Prostate gland (tissue), 2 donors: ENCODE data around the gene PLEKHM2.

Experiments used
- POLR2A ChIP-seq: fragments of 450-650 bp; IDR thresholded peaks from one replicate; pipeline ENCODE4 v1.6.1; 2016; ENCODE audit warnings: antibody characterized with exemption, mild to moderate bottlenecking
- POLR2AphosphoS5 ChIP-seq: sonication (generic); formaldehyde crosslinking; IDR thresholded peaks from one replicate; pipeline ENCODE4 v1.6.1; 2017; ENCODE audit warnings: antibody characterized with exemption
- TF ChIP-seq, protein P1 (sequence below), 4 experiments: fragments of 200-600 bp in 2 of 4; fragments of 450-650 bp in 2 of 4; sonication (generic) in 2 of 4; IDR thresholded peaks; 1 replicate in 3 of 4; 2 replicates in 1 of 4; pipeline ENCODE4 v1.5.1; 2016 to 2019; ENCODE audit warnings: antibody characterized with exemption in 4 of 4, mild to moderate bottlenecking in 2 of 4, moderate library complexity in 2 of 4

DNA sequence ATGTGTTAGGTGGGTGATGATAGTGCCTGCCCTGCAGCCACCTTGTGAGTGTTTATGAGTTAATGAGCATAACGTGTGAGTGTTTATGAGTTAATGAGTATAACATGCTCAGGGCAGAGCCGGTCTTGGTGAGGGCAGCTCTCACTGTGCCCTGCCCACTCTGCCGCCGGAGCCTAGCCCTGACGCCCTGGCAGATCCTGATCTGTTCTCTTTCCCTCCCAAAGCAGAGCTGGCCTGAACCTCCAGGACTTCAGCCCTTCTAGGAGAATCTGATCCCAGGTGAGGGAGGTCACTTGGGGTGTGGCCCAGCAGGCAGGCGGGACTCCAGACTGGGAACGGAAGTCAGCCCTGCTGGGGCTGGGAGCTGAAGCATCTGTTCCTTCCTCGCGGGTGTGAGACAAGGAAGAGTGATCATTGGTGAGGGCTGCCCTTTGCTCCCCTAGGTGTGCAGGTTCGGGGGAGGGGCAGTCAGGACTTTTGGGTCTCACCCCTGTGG is 80.2 kb downstream of the PLEKHM2 start:
- TF ChIP-seq, protein P1, sequence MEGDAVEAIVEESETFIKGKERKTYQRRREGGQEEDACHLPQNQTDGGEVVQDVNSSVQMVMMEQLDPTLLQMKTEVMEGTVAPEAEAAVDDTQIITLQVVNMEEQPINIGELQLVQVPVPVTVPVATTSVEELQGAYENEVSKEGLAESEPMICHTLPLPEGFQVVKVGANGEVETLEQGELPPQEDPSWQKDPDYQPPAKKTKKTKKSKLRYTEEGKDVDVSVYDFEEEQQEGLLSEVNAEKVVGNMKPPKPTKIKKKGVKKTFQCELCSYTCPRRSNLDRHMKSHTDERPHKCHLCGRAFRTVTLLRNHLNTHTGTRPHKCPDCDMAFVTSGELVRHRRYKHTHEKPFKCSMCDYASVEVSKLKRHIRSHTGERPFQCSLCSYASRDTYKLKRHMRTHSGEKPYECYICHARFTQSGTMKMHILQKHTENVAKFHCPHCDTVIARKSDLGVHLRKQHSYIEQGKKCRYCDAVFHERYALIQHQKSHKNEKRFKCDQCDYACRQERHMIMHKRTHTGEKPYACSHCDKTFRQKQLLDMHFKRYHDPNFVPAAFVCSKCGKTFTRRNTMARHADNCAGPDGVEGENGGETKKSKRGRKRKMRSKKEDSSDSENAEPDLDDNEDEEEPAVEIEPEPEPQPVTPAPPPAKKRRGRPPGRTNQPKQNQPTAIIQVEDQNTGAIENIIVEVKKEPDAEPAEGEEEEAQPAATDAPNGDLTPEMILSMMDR (IDR thresholded peaks at IDR 0.05) = no peak
- TF ChIP-seq POLR2A (no peak), POLR2AphosphoS5 (no peak)
